CD4-positive, alpha-beta memory T cell (primary cell): ENCODE results near the gene EWSR1. TPM values are rescaled to one million over a fixed set of nuclear protein-coding genes. Genes with fewer than 3 reads are reported as not detected.
"Not testable (repeated sequence)": the region's sequence is repeated elsewhere in the genome, so short reads cannot be mapped to it uniquely, and the experiment has no call there.

Experiments used
- CTCF ChIA-PET: fragments of 350-600 bp; sonication (Branson Sonifier 250); formaldehyde crosslinking; loops from one replicate; lab custom pipeline; 2021; ENCODE audit warnings: inconsistent platforms; ENCODE audit not compliant: partially characterized antibody; lab: Charles Lee
- POLR2A ChIA-PET: fragments of 350-600 bp; sonication (Branson Sonifier 250); formaldehyde crosslinking; loops from one replicate; lab custom pipeline; 2021; ENCODE audit not compliant: partially characterized antibody; lab: Charles Lee
- DNase-seq, 5 donors: peaks; one replicate each; pipeline versions ENCODE4 v3.0.0 to v3.0.0-alpha.2; 2020 to 2022; ENCODE audit warnings: mixed read lengths in 1 of 5
- H3K27ac ChIP-seq: one replicate; pipeline ENCODE4 v1.7.0; 2013; ENCODE audit warnings: low read depth, low read length
- H3K27me3 ChIP-seq: 2 replicates; pipeline ENCODE4 v1.7.0; 2013; ENCODE audit warnings: mild to moderate bottlenecking, low read length, moderate library complexity; ENCODE audit not compliant: insufficient read depth
- H3K36me3 ChIP-seq: 2 replicates; pipeline ENCODE4 v1.7.0; 2013; ENCODE audit warnings: mild to moderate bottlenecking, low read length, moderate library complexity; ENCODE audit not compliant: insufficient read depth
- H3K4me1 ChIP-seq: 2 replicates; pipeline ENCODE4 v1.7.0; 2013; ENCODE audit warnings: mild to moderate bottlenecking, low read length, moderate library complexity; ENCODE audit not compliant: insufficient read depth
- H3K4me3 ChIP-seq, 2 donors: one replicate each; pipeline ENCODE4 v1.7.0; 2013; ENCODE audit warnings: low read length in 2 of 2, mild to moderate bottlenecking in 1 of 2
- H3K9me3 ChIP-seq, 2 donors: one replicate each; pipeline ENCODE4 v1.7.0; 2013; ENCODE audit warnings: low read length in 2 of 2, control low read depth in 1 of 2; ENCODE audit not compliant: control insufficient read depth in 1 of 2
- H3K27ac Mint-ChIP-seq, 7 donors: one replicate each; pipeline ENCODE4 v1.8.0; 2020 to 2021; ENCODE audit warnings: mixed read lengths in 7 of 7, mild to moderate bottlenecking in 6 of 7, inconsistent platforms in 3 of 7, moderate library complexity in 3 of 7
- H3K27me3 Mint-ChIP-seq, 2 donors: one replicate each; pipeline ENCODE4 v1.8.0; 2020 to 2021; ENCODE audit warnings: mixed read lengths in 2 of 2
- H3K36me3 Mint-ChIP-seq, 2 donors: one replicate each; pipeline ENCODE4 v1.8.0; 2020 to 2021; ENCODE audit warnings: mixed read lengths in 2 of 2, inconsistent platforms in 1 of 2, mild to moderate bottlenecking in 1 of 2
- H3K4me1 Mint-ChIP-seq, 4 donors: one replicate each; pipeline ENCODE4 v1.8.0; 2020 to 2021; ENCODE audit warnings: mixed read lengths in 4 of 4, mild to moderate bottlenecking in 1 of 4
- H3K4me3 Mint-ChIP-seq, 8 donors: one replicate each; pipeline ENCODE4 v1.8.0; 2020 to 2021; ENCODE audit warnings: mixed read lengths in 8 of 8, mild to moderate bottlenecking in 7 of 8, moderate library complexity in 6 of 8, inconsistent platforms in 3 of 8
- H3K9me3 Mint-ChIP-seq, 8 donors: one replicate each; pipeline ENCODE4 v1.8.0; 2020 to 2021; ENCODE audit warnings: mixed read lengths in 8 of 8, mild to moderate bottlenecking in 5 of 8, inconsistent platforms in 3 of 8, moderate library complexity in 1 of 8
- intact Hi-C: fragments of 100-400 bp; cut with micrococcal nuclease; formaldehyde crosslinking; loops from one replicate; pipeline ENCODE4 v1.15.1; 2023
- polyA plus RNA-seq, 2 donors: library from polyadenylated mRNA; unstranded; fragments of 300-500 nt; fragmentation: Illumina TruSeq; gene quantifications; one replicate each; pipeline ENCODE4 v1.2.3, GENCODE V29; 2021
- total RNA-seq, 2 experiments: library from RNA; stranded (reverse); gene quantifications; one replicate each; pipeline ENCODE4 v1.2.3, GENCODE V29; 2021

The EWSR1 gene, protein sequence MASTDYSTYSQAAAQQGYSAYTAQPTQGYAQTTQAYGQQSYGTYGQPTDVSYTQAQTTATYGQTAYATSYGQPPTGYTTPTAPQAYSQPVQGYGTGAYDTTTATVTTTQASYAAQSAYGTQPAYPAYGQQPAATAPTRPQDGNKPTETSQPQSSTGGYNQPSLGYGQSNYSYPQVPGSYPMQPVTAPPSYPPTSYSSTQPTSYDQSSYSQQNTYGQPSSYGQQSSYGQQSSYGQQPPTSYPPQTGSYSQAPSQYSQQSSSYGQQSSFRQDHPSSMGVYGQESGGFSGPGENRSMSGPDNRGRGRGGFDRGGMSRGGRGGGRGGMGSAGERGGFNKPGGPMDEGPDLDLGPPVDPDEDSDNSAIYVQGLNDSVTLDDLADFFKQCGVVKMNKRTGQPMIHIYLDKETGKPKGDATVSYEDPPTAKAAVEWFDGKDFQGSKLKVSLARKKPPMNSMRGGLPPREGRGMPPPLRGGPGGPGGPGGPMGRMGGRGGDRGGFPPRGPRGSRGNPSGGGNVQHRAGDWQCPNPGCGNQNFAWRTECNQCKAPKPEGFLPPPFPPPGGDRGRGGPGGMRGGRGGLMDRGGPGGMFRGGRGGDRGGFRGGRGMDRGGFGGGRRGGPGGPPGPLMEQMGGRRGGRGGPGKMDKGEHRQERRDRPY
- total RNA-seq (100 to 1,000 TPM; 247 to 250 TPM), polyA plus RNA-seq (100 to 1,000 TPM; 192 to 210 TPM)

DNA sequence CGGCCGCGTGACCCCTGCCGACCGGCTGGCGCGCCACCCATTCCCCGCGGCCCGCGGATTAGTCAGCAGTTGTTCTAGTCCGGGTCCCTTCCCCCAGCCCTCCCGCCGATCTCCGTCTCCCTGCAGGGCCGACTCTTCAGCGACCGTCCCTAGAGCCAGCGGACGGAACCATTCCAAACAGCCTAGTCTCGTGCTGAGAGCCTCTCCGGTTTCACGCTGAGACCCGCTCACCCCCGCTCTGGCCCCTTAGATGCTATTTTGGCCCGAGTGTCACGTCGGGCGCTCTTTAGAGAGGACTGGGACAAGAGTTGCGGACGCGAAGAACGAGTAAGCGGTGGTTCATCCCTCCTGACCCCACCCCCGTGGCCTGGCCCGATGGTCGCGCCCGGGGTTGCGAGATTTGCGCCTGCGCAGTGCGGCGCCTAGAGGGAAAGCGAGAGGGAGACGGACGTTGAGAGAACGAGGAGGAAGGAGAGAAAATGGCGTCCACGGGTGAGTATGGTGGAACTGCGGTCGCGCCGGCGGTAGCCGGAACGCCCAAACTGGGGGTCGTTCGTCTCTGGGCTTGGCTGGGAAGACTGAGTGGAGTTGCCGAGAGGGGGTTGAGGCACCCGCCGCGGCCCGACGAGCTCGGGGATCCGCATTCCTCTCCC, at the start of gene EWSR1, which contains the start of gene RHBDD3:
EWSR1 (plus strand) TSS at position 411 of the 653 bp plus-strand sequence; CDS start at position 480, 69 bp downstream.
RHBDD3 (minus strand) TSS at position 124 of the 653 bp plus-strand sequence. CDS start 2,355 bp downstream, outside the sequence.
- Histone ChIP-seq H3K9me3 (no peaks in the 10 kb centered on the region), H3K27me3 (no peaks in the 10 kb centered on the region), H3K4me3 (peak within 1 kb of the TSS; percentile 78 to 79), H3K4me1 (peaks cover 55% of the 10 kb centered on the region), H3K27ac (peak within 1 kb of the TSS; percentile 99), H3K36me3 (peaks cover 17% of the 10 kb centered on the region)
- peak within 1 kb of the TSS; percentile 91 to 99 (median 98) for H3K4me3 Mint-ChIP-seq
- ChIA-PET POLR2A (interaction anchor here (0.7 to 1.9 kb wide), 8 partner anchors 9 to 468 kb away, joined by 3 to 7 read pairs (median 5); partner anchors contain the start of genes GAS2L1, NF2 and XBP1), CTCF (interaction anchor here (0.7 to 1.4 kb wide), 2 partner anchors 20 to 22 kb away, joined by 5 read pairs; no protein-coding TSS in a partner anchor)
- no peaks in the 10 kb centered on the region for H3K27me3 Mint-ChIP-seq
- intact Hi-C loops = loop anchor here (2.0 to 5.0 kb wide), 4 partner anchors 334 to 1349 kb away; partner anchors contain the start of genes CHEK2, MTFP1, NF2 and PITPNB
- DNase-seq = peak; percentile 95 to 100 (median 96)
- H3K36me3 Mint-ChIP-seq = peaks cover 24 to 47% of the 10 kb centered on the region in 2 donors
- peaks cover 0 to 3% (median 0%) of the 10 kb centered on the region in 8 donors for H3K9me3 Mint-ChIP-seq
- H3K27ac Mint-ChIP-seq = peak within 1 kb of the TSS; percentile 97 to 100 (median 99)
- H3K4me1 Mint-ChIP-seq = peaks cover 38 to 63% (median 48%) of the 10 kb centered on the region in 4 donors

DNA sequence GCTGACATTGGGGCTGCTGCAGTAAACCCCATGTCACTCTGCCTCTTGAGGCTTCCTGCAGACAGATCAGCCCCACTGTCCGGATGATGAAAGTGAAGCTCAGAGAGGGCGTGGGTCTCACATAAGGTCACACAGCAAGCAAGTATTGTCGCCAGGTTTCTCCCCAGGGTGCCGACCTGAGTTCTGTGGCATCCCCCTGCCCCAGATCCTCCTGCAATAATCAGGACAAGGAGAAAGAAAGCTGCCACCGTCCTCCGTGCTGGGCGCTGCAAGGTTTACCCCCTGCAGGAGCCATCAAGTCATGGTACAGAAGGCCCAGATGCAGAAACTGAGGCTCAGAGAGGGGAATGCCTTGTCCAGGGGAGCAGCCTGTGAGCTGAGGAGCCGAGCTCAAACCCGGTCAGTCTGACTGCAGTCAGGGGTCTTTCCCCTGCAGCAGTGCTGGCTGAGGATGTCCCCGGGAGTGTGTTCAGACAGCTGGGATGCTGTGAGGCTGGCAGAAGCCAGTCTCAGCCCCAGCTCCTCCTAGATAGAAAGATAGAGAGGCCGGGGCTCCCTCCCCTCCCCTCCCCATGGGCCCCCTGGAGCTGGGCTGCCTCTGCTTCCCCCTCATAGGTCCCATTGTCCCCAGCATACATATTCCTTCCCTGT, 49.2 kb upstream of the EWSR1 start:
- DNase-seq = no peak
- no peaks in the 10 kb centered on the region for H3K4me1 ChIP-seq
- Mint-ChIP-seq H3K27ac (no peak overlapping the region), H3K36me3 (no peaks in the 10 kb centered on the region), H3K4me3 (no peak overlapping the region), H3K27me3 (peaks cover 0 to 3% of the 10 kb centered on the region in 2 donors), H3K4me1 (no peaks in the 10 kb centered on the region), H3K9me3 (no peaks in the 10 kb centered on the region)
- no peaks in the 10 kb centered on the region for H3K36me3 ChIP-seq
- intact Hi-C loops = no loop called here
- H3K9me3 ChIP-seq = no peaks in the 10 kb centered on the region
- ChIA-PET POLR2A (no interaction called here), CTCF (interaction anchor here (1.3 to 1.5 kb wide), 2 partner anchors 27 to 29 kb away, joined by 3 to 6 read pairs; no protein-coding TSS in a partner anchor)
- no peak overlapping the region for H3K27ac ChIP-seq
- H3K4me3 ChIP-seq = no peak overlapping the region
- no peaks in the 10 kb centered on the region for H3K27me3 ChIP-seq

DNA sequence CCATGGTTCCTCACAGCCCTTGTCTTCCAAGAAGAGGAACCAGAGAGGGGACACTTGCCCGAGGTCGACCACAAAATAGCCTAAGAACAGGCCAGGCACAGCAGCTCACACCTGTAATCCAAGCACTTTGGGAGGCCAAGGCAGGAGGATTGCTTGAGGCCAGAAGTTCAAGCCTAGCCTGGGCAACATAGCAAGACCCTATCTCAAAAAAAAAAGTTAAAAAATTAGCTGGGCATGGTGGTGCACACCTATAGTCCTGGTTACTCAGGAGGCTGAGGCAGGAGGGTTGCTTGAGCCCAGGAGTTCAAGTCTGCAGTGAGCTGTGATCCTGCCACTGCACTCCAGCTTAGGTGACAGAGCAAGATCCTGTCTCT, 48.7 kb upstream of the EWSR1 start:
- H3K27me3 ChIP-seq, H3K4me3 Mint-ChIP-seq, H3K27ac ChIP-seq, H3K4me3 ChIP-seq, intact Hi-C loops, H3K4me1 Mint-ChIP-seq, H3K27me3 Mint-ChIP-seq, DNase-seq, H3K9me3 Mint-ChIP-seq, POLR2A ChIA-PET, H3K27ac Mint-ChIP-seq, H3K4me1 ChIP-seq, H3K36me3 ChIP-seq, H3K36me3 Mint-ChIP-seq, H3K9me3 ChIP-seq: not testable (repeated sequence)
- CTCF ChIA-PET = interaction anchor here (1.3 to 1.5 kb wide), 2 partner anchors 27 to 28 kb away, joined by 3 to 6 read pairs; no protein-coding TSS in a partner anchor

DNA sequence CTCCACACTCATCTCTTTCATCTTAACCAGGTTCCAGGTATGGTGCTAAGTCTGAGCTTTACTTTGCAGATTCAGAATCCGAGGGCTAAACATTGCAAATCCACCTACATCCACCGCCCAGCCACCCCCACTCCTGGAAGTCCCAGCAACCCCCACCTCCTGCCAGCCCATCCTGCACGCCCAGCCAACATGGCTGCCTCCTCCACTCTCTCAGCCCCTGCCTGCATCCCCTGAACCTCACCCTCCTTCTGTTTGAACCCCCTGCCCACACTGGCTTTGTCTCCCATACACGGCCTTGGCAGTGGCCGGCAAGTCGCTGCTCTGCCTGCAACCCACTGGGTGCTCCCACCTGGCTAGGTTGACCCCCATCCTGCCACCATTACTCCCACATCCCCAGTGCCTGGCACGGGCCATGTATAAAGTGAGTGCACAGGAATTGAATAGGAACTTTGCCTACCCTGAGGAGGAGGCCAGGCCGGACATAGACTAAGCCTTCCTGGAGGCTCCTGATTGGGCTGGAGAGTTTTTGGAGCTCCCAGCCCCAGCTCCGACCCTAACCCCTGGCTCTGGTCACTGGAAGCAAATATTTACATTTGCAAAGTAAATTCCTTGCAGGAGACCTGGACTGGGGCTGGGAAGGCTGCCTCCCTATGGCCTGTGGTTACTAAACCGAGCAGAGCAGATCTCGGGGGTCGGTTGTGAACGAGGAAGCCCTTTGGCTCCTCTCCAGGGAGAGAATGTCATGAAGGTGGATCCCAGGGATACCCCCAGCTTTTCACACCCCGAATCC, 48.0 kb upstream of the EWSR1 start:
- Mint-ChIP-seq H3K27me3 (no peaks in the 10 kb centered on the region), H3K36me3 (no peaks in the 10 kb centered on the region), H3K27ac (peak overlapping the region in 1 of 7 donors; percentile 62), H3K4me3 (no peak overlapping the region), H3K4me1 (no peaks in the 10 kb centered on the region), H3K9me3 (no peaks in the 10 kb centered on the region)
- no peaks in the 10 kb centered on the region for H3K9me3 ChIP-seq
- ChIA-PET POLR2A (no interaction called here), CTCF (interaction anchor here (1.1 to 1.5 kb wide), 3 partner anchors 25 to 28 kb away, joined by 3 to 6 read pairs (median 3); no protein-coding TSS in a partner anchor)
- intact Hi-C loops = no loop called here
- no peak for DNase-seq
- no peak overlapping the region for H3K27ac ChIP-seq
- no peaks in the 10 kb centered on the region for H3K4me1 ChIP-seq
- H3K36me3 ChIP-seq = no peaks in the 10 kb centered on the region
- no peaks in the 10 kb centered on the region for H3K27me3 ChIP-seq
- H3K4me3 ChIP-seq = no peak overlapping the region

DNA sequence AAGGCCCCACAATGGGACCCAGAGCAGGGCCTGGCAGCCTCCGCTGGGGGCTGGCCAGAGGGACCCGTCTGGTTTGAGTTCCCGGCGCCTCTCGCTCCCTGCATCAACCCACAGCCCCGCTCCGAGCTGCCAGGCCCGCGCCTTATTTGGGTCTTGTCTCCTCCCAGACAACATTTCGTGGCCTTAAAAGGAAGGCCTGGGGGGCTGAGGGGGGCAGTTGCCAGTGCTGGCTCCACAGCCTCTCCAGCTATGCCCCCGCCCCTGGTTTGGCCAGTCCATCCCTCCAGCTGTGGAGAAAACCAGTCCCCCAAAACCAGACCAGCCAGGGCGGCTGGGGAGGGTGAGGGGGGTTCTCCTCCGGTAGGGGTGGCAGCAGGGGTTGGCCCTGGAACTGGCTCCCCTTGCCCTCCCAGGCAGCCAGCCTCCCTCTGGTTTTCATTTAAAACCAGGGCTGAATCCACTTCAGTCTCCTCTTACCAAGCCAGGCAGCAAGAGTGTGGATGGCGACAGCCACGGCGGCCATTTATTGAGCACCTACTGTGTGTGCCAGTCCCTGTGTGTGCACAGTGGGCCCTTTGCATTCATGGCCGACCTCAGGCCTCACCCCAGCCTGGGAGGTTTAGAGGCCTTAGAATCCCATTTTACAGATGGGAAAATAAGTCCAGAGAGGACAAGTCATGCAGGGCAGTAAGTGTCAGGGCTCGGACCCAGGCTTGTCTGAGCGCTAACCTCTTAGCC, 43.8 kb upstream of the EWSR1 start:
- no peaks in the 10 kb centered on the region for H3K27me3 Mint-ChIP-seq
- intact Hi-C loops = no loop called here
- H3K36me3 Mint-ChIP-seq = no peaks in the 10 kb centered on the region
- no peaks in the 10 kb centered on the region for H3K9me3 ChIP-seq
- no peaks in the 10 kb centered on the region for H3K4me1 Mint-ChIP-seq
- no peaks in the 10 kb centered on the region for H3K36me3 ChIP-seq
- no peaks in the 10 kb centered on the region for H3K27me3 ChIP-seq
- H3K4me3 ChIP-seq = no peak overlapping the region
- no peaks in the 10 kb centered on the region for H3K9me3 Mint-ChIP-seq
- H3K27ac ChIP-seq = no peak overlapping the region
- POLR2A ChIA-PET = no interaction called here
- H3K4me3 Mint-ChIP-seq = no peak overlapping the region
- no peaks in the 10 kb centered on the region for H3K4me1 ChIP-seq
- CTCF ChIA-PET = no interaction called here
- no peak for DNase-seq
- no peak overlapping the region for H3K27ac Mint-ChIP-seq

DNA sequence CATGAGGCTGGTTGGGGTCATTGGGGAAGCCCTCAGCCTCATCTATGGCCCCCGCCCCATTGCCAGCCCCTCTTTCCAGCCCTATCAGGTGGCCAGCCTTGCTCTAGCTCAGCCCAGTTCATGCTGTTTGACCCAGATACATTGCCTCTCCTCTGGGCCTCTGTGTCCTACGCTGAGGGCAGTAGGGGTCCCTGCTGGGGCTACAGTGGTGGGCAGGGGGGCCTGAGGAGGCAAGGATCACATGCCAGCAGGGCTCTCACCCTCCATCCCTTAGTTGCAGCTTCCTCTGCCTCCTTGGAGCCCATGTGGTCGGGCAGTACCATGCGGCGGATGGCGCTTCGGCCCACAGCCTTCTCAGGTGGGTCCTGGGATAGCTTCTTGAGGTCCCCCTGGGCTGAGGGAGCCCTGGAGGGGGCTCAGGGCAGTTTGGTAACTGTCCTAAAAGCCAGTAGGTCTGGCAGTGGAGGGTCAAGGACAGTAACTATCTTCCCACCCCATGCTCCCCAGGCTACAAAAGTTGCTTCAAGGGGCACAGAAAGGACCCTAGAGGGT, 43.1 kb upstream of the EWSR1 start:
- CTCF ChIA-PET = no interaction called here

More for the DNA sequence above, 43.1 kb upstream of the EWSR1 start:
- no peaks in the 10 kb centered on the region for H3K36me3 Mint-ChIP-seq
- H3K4me3 Mint-ChIP-seq = no peak overlapping the region
- Histone ChIP-seq H3K27me3 (no peaks in the 10 kb centered on the region), H3K9me3 (no peaks in the 10 kb centered on the region), H3K27ac (no peak overlapping the region), H3K4me3 (no peak overlapping the region), H3K36me3 (no peaks in the 10 kb centered on the region), H3K4me1 (no peaks in the 10 kb centered on the region)
- no peaks in the 10 kb centered on the region for H3K9me3 Mint-ChIP-seq
- H3K27me3 Mint-ChIP-seq = no peaks in the 10 kb centered on the region
- intact Hi-C loops = no loop called here
- H3K27ac Mint-ChIP-seq = no peak overlapping the region
- POLR2A ChIA-PET = no interaction called here
- no peaks in the 10 kb centered on the region for H3K4me1 Mint-ChIP-seq
- DNase-seq = no peak
